Renal cortical epithelial cell (primary cell): ENCODE results near the gene SEC31B. TPM values are rescaled to one million over a fixed set of nuclear protein-coding genes. Genes with fewer than 3 reads are reported as not detected.
A peak's percentile ranks its signal among the peaks of the same experiment; 100 is the strongest.

Experiments
- DNase-seq: peaks from one replicate; pipeline ENCODE4 v3.0.0-alpha.2; 2011; ENCODE audit warnings: low read depth
- total RNA-seq: library from RNA; depleted of rRNA; stranded (reverse); fragments of >200 nt; gene quantifications from 2 replicates; pipeline ENCODE4 v1.2.3, GENCODE V29; 2014

The SEC31B gene
- total RNA-seq, 1 donor from 2014 or later, result 3.5 TPM

DNA sequence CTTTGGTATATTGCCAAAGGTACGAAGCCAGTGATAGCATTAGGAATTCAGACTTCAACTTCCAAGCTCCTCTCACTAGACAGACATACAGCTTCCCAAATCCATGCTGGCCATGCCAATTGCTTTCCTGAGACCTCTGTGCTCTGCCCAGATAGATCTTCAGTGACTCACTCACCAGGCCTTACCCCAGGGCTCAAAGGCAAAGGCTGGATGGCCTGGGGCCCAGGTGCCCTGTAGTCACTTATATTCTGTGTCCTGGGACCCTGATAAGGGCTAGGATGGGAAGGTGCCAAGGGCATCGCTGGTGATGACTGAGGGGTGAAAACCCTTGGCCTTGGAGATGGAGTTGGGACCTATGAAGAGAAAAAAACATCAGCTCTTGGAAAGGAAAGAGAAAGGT is 29.1 kb downstream of the SEC31B start:
- DNase-seq, result no peak

DNA sequence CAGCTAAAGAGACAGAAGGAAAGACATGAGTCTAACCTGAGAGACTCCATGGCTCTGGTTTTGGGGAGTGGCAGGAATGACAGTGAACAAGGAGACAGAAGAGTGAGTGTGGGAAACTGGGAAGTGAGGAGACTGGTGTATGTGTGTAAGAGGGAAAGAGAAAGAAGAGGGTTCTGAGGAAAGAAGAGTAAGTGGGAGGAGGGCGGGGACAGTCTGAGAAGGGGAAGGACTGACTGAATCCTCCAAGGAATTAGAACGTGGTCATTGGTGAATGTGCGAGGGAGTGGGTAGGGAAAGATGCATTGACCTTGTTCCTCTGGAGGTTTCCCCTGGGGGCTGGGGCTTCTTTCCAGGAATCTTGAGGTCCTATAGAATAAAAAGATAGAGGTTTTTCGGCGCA is 30.3 kb downstream of the SEC31B start:
- no peak for DNase-seq

DNA sequence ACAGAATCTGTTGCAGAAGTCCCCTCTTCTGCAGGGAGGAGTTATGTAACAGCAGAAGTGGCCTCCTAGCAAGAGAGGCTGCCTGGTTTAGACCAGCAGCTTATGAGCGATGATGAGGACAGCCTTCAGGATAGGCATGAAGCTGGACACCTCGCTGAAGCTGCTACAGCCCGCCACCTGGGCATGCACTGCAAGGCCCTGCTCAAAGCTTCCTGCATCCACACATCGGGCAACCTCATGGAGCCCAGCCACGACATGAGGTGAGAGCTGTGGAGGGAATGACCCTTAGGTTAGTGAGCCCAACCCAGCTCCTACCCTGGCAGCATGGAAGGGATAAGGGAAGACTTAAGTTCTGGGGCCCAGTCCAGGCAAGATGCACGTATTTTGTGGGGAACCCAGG is 32.1 kb downstream of the SEC31B start:
- DNase-seq, result no peak

DNA sequence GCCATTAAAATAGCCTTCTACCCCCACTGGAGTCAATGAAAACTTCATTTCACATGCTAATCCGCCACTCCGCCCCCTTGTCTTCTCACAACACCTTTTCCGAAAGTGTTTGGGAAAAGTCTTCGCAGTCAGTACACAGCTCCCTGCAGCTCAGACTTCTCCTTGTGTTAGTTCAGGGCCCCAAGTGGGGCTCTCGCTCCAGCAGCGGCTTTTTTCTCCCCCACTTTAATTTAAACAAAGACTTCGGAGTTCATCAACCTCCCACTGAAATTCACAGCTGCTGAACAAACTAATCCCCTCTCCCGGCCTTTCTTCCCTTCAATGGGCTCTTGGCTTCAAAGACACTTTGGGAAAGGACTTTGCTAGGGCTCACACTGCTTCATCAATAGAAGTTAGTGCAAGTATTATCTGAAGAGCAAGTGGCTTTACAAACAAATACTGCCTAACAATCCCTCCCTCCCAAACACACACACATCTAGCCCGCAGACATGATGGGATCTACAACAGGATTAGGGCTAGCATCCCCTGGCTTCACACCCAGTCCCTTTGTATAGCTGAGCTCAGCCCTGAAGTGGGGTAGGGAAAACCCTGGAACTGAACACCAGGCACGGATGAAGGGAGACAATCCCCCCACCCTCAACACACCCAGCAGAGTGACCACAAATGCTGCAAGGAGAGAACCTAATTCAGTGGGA is 33.7 kb downstream of the SEC31B start:
- no peak for DNase-seq

DNA sequence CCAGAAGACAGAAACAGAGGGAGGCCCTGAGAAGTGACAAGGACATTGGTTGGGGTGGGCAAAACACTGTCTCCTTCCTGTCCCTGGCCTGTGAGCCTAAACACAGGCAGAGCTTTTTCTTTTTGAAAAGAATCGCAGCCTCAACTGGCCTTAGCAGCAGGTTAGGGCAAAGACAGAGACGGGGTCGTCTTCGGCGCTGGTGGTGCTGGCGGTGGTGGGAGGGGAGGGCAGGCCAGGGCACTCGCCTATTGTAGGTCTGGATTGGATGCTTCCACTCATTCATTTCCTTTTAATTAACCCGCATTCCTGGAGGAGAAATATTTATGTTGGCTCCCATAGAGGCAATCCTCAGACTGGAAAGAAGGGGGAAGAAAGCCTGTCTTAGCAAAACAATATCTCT is 34.3 kb downstream of the SEC31B start:
- DNase-seq, result no peak

DNA sequence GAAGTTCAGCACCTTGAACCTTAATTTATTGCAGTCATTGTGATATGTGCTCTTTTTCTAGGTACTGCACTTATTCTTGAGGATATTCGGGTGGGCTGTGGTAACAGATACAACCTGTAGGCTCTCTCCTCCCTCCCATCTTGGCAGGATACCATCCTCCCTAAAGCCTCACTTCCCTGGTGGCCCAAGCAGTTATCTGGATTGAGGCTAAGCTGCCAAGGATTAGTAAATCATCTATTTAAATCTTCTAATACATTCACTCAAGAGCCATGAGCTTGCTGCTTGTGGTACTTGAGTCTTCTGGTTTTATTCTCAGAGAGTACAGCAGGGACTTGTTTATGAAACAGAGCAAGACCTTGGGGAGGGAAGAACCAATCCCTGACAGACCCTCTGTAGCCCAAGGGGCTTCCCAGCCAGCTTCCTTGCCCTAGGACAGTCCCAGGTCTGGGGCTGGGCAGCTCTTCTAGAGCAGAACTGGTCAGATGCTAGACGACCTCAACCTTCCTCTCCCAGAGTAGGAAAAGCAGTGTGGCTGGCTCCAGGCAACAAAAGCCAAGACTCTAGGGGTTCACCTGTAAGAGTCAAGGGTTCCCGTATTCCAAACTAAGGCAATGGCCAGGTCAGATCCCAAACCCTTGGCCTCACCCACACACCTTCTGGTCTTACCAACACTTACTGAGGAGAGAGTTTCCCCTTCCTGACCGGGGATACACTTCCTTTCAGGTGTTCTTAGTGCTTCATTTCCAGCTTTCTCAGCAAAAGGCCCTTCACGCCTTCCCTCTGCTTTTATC is 35.6 kb downstream of the SEC31B start:
- no peak for DNase-seq

DNA sequence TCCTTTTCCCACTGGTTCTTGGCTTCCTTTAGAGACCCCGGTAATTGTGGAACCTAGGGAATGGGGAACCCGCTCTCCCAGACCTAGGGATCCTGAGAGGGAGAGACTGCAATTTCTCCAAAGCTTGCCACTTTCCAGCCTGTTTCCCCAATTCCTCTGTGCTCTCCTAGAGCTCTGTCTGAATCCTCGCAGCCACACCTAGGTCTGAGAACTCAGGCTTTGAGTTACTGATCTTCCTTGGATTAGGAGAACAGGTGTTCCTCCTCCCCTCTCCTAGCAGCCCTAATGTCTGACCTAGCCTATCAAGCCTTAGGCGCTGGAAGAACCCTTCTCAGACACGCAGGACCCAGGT is 36.9 kb downstream of the SEC31B start:
- no peak for DNase-seq

DNA sequence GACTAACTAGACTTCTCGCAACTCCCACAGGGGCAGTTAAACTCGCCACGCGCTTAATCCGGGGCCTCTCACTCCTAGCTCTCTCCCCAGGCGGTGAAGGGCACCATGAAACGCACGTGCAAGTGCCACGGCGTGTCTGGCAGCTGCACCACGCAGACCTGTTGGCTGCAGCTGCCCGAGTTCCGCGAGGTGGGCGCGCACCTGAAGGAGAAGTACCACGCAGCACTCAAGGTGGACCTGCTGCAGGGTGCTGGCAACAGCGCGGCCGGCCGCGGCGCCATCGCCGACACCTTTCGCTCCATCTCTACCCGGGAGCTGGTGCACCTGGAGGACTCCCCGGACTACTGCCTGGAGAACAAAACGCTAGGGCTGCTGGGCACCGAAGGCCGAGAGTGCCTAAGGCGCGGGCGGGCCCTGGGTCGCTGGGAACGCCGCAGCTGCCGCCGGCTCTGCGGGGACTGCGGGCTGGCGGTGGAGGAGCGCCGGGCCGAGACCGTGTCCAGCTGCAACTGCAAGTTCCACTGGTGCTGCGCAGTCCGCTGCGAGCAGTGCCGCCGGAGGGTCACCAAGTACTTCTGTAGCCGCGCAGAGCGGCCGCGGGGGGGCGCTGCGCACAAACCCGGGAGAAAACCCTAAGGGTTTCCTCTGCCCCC is 37.4 kb downstream of the SEC31B start:
- DNase-seq, result peak; percentile 57

DNA sequence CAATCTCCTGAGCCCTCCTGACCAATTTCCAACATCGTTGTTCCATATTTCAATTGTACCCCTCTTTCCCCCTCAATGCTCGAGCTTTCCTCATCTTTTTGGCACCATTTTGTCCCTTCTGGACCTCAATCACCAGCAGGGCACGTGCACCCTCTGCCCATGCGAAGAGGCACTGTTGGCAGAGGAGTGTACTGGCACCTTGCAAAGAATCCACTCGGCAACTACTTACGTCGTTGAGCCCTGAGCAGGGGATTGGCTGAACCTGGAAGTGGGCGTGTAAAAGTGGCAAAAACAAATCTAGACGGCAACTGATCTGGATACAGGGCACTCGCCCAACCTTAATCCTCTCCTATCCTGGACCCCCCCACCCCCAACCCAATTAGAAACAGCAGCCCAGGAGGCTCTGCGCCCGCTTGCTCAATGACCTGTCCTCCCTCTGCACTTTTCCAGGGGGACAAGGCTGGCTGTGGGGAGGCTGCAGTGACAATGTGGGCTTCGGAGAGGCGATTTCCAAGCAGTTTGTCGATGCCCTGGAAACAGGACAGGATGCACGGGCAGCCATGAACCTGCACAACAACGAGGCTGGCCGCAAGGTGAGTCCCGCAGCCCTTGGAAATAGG is 38.1 kb downstream of the SEC31B start:
- DNase-seq, result peak; percentile 90

DNA sequence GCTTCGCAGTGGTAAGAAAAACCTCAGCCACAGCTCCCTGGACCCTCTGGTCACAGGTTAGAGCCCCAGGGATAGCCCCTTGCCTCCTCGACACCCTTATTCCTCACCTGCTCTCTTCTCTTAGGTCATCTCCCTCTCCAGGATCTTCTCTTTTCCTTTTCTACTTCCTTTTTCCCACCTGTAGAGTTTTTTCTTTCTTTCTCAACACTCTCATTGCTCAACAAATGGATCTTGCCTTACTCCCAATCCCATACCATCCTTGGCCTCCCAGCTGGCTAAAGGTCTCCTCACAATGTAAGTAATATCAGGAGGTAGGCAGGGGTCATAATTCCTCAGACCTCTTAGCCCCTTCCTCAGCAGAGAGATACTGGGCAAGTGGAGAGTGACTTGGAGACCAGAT is 39.7 kb downstream of the SEC31B start:
- DNase-seq, result no peak

DNA sequence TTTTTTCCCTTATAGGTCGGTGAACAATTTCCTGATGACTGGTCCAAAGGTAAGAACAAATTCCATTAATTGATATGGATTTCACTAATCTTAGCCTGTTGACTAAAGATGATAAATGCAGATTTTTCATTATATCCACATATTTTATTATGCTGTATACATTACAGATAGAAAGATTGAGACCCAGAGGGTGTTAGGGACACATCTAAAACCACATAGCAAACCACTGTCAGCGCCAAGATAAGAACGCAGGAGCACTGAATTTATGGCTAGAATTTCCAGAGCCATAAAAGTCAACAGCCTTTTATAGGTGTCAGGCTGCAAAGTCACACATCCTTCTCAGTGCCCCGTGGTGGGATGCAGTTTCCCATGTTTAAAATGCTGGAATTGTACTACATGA is 40.6 kb downstream of the SEC31B start:
- no peak for DNase-seq

DNA sequence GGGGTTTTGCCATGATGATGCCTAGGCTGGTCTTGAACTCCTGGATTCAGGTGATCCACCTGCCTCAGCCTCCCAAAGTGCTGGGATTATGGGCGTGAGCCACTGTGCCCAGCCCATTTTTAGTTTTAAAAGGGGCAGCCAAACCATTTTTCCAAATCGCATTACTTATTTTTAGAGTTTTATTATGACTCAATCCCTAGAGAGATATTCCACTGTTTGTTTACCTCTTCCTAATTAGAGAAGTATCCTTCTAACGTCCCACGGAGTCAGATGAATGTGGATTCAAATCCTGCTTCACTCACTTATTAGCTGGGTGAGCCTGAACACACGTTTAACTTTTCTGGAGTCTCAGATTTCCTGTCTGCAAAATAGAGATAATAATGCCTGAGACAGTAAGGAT is 41.7 kb downstream of the SEC31B start:
- DNase-seq, result no peak

DNA sequence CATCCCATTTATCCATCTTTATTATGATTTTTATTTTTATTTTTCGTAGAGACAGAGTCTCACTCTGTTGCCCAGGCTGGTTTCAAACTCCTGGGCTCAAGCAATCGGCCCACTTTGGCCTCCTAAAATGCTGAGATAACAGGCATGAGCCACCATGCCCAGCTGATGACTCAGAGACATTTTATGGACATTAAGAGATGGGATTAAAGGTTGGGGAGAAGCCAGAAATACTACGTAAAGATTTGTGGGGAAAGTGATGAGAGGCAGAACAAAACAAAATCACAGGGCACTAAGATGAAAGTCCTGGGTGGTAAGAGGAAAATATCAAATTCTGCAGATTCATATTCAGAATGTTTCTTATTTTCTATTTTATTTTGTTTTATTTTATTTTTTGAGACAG is 49.3 kb downstream of the SEC31B start:
- DNase-seq, result no peak

DNA sequence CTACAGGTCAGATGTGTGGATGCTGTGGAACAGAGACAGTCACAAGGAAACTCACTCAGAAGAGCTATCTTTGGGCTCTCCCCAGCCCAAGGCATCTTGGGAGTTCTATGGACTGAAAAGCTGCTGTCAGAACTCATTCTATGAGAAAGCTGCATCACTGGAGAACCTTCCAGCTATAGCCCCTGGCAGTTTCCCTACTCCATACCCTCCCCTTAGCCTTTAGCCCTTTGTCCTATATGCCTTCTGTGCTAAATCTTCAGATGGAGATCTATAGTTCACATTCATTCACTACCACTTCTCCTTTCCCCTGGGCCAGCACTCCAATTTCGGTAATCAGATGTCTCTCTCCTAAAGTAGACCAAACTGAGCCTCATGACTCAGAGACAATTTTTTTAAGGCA is 49.9 kb downstream of the SEC31B start:
- no peak for DNase-seq

DNA sequence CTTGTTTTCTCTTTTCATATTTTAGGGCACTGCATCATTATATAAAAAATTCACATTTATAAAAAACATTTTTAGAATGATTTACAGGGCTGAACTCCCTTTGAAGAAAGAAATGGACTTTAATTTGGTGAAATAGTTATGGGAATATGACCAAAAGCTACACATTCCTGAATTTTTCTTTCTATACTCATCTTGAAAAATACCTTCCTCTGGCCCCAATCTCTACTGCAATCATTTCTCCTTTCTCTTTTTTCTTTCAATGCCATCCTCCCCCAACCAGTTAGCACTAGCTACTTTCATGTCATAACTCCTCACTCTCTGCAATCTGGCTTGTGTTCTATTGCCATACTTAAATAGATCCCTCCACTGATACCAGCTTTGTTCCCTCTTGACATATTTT is 50.7 kb downstream of the SEC31B start:
- DNase-seq, result no peak

DNA sequence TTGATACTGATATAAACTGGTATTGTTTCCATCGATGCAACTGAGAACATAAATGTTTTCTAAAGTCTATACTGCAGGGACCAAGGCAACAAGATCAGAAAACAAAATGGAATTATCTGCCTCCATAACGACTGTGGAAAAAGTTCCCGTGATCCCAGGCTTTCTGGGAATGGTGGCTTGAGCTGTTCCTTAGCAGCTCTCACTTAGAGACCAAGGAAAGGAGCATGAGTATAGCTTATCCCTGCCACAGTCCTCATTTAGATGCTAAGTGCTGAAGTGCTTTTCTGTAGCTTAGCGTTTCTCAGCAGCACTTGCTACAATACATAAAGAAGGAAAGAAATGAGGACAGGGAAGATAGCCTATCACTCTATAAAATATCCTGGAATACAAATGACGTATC is 51.3 kb downstream of the SEC31B start:
- no peak for DNase-seq

DNA sequence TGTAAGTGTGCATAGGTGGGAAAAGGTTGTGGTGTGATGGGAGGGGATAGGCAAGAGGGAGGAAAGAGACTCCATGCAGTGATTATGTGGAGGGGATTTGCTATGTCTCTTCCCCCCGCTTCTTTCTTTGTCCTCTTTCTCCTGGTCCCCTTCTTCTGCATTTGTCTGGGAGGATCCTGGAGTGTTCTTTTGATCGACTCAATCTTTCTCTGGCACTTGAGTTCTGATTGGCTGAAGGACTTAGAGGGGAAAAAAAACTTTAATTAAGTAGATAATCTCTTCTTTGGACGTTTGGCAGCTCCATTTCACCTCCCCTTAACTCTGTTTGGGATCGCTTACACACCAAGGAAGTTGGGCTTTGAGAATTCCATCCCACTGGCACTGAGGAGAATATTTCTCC is 57.0 kb downstream of the SEC31B start, which contains the start of gene WNT8B:
Gene WNT8B (plus strand): TSS at position 301 of the 400 bp plus-strand sequence. CDS start 160 bp downstream, outside the sequence.
- DNase-seq, result no peak

DNA sequence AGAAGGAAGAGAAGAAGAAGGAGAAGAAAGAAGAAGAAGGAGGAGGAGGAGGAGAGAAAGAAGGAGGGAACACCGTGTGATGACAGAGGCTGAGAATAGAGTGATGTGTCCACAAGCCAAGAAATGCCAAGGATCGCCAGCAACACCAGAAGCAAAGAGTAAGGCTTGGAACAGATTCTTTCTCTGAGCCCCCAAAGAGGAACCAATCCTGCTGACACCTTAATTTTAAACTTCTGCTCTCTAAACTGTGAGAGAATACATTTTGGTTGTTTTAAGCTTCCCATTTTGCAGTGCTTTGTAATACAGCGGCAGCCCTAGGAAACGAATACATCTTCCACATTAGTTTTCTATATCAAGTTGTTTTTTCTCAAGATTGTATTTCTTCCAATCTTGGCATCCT is 70.7 kb downstream of the SEC31B start:
- DNase-seq, result no peak

DNA sequence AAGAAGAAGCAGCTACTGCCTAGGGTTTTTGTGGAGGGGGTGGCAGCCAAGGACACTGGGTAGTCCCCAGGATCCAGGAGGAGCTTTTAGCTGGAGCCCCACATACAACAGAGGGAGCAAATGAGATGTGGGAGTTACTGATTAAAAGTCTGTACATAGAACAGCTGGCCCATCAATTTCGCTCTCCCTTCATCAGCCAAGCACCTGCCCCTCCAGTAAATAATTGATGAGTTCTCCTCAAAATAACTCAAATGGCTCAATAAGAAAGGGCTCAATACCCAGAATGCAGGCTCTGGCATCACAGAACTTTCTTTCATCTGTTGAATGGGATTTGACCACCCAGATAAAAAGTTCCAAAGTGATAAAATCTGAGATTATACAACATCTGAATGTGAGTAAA is 72.0 kb downstream of the SEC31B start:
- DNase-seq, result no peak

DNA sequence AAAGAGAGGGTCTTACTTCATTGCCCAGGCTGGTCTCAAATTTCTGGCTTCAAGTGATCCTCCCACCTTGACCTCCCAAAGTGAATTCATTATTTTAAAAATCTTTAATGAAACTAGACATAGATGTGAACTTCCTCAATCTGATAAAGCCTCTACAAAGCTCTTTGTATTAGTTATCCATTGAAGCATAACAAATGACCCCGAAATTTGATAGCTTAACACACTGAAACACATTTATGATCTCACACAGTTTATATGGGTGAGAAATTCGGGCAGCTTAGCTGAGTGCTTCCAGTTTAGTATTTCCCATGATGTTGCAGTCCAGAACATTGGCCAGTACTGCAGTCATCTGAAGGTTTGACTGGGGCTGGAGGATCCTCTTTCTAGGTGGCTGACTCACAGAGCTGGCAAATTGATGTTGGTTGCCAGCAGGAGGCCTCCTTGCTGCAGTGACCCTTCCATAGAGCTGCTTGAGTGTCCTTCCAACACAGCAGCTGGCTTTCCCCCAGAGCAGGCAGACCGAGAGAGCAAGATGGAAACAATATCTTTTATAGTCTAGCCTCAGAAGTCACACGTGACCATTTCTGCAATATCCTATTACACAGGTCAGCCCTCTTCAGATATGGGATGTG is 73.4 kb downstream of the SEC31B start:
- DNase-seq, result no peak

DNA sequence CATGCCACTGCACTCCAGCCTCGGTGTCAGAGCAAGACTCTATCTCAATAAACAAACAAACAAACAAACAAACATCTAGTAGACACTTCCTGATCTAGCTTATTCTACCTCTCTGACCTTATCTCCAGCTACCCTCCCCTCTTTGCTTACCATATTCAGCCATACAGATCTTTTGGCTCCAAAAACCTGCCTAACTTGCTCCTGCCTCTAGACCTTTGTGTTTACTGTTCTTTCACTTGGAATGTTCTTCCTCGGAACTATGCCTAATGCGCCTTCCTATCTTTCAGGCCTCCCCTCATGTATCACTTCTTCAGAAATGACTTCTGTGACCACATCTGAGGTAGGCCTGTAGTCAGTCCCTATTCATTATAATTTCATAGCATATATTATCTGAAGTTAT is 77.1 kb downstream of the SEC31B start:
- no peak for DNase-seq

DNA sequence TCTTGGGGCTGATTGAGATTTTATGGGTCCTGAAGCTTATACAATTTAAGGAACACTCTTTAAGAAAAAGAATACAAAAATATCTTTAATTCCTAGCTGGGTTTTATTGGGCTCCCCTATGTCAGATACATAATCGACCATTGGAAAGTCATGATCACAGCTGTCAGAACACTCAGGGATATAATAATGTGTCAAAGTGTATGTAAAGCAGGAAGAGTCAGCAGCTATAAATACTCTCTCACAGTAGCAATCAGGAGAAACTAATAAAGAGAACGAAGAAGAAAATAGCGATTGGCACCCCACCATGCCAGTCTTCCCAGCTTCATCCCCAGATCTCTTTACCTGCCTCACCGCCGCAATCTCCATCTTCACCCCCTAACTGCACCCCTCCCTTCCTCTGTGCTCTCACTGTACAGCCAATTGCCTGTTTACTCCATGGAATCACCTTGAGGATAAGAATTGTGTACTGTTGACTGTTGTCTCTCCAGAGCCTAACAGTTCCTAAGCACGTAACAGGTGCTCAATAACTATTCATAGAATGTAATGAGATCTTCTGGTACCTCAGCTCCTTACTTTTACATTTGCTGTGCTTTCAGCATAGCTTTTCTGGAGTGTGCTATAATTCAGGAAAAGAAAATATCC is 80.9 kb downstream of the SEC31B start:
- no peak for DNase-seq
